OCI-LY7 (cell line): ENCODE measurements around the gene RFX3. TPM values are rescaled to one million over a fixed set of nuclear protein-coding genes. Genes with fewer than 3 reads are reported as not detected.

Source experiments
- BruUV-seq: library from RNA; stranded (reverse); fragments of 400-500 nt; replicated peaks from 2 replicates; lab custom pipeline; 2021; lab: Mats Ljungman, UMichigan
- CTCF ChIA-PET: fragments of 300-600 bp; sonication (Branson Sonifier 250); formaldehyde crosslinking; loops from one replicate; lab custom pipeline; 2022; ENCODE audit warnings: antibody characterized with exemption; ENCODE audit not compliant: unreplicated experiment; lab: Charles Lee
- POLR2A ChIA-PET: fragments of 300-600 bp; sonication (Branson Sonifier 250); formaldehyde crosslinking; loops from one replicate; lab custom pipeline; 2022; ENCODE audit warnings: antibody characterized with exemption; lab: Charles Lee
- DNase-seq: peaks from one replicate; pipeline ENCODE4 v3.0.0-alpha.2; 2015; ENCODE audit warnings: low spot score
- H2AFZ ChIP-seq: fragments of 200-600 bp; sonication (generic), shearing (Covaris generic); 2 replicates; pipeline ENCODE4 v1.6.1; 2014; ENCODE audit warnings: mild to moderate bottlenecking, antibody characterized with exemption, low read length, moderate library complexity
- H3K27ac ChIP-seq: fragments of 200-600 bp; sonication (generic); 2 replicates; pipeline ENCODE4 v1.5.1; 2014; ENCODE audit warnings: mixed run types, low read depth, mild to moderate bottlenecking, moderate library complexity, low read length, inconsistent platforms; ENCODE audit not compliant: poor library complexity, severe bottlenecking
- H3K36me3 ChIP-seq: fragments of 200-600 bp; sonication (generic); 2 replicates; pipeline ENCODE4 v1.6.1; 2014; ENCODE audit warnings: mild to moderate bottlenecking, antibody characterized with exemption, low read length, moderate library complexity, mixed read lengths; ENCODE audit not compliant: insufficient read depth
- H3K4me1 ChIP-seq: fragments of 200-600 bp; sonication (generic); 2 replicates; pipeline ENCODE4 v1.5.1; 2014; ENCODE audit warnings: mild to moderate bottlenecking, low read length; ENCODE audit not compliant: insufficient read depth, poor library complexity, severe bottlenecking
- H3K4me2 ChIP-seq: fragments of 200-600 bp; sonication (generic); 2 replicates; pipeline ENCODE4 v1.6.1; 2014; ENCODE audit warnings: mild to moderate bottlenecking, low read length
- H3K4me3 ChIP-seq: fragments of 200-600 bp; sonication (generic); 2 replicates; pipeline ENCODE4 v1.5.1; 2014; ENCODE audit warnings: mild to moderate bottlenecking, low read depth, low read length; ENCODE audit not compliant: poor library complexity, severe bottlenecking
- H3K79me2 ChIP-seq: fragments of 200-600 bp; sonication (generic); 2 replicates; pipeline ENCODE4 v1.6.1; 2016; ENCODE audit warnings: low read depth, mild to moderate bottlenecking, low read length, moderate library complexity, mixed read lengths; ENCODE audit not compliant: insufficient read depth
- H3K9me2 ChIP-seq: fragments of 200-600 bp; sonication (generic); 2 replicates; pipeline ENCODE4 v1.6.1; 2016; ENCODE audit warnings: mild to moderate bottlenecking, low read length, mixed read lengths; ENCODE audit not compliant: insufficient read depth
- H3K9me3 ChIP-seq: fragments of 200-600 bp; sonication (generic); 2 replicates; pipeline ENCODE4 v1.6.1; 2014; ENCODE audit warnings: mild to moderate bottlenecking, mixed run types, low read length, mixed read lengths
- H4K20me1 ChIP-seq: fragments of 200-600 bp; sonication (generic); 2 replicates; pipeline ENCODE4 v1.6.1; 2014; ENCODE audit warnings: mild to moderate bottlenecking, antibody characterized with exemption, low read length, moderate library complexity, mixed read lengths; ENCODE audit not compliant: insufficient read depth
- CTCF ChIP-seq: fragments of 200-600 bp; sonication (generic); conservative IDR thresholded peaks from 2 replicates; pipeline ENCODE4 v1.5.1; 2014; ENCODE audit warnings: mild to moderate bottlenecking, antibody characterized with exemption, low read length, moderate library complexity, mixed read lengths
- EZH2phosphoT487 ChIP-seq: fragments of 200-600 bp; sonication (generic); IDR thresholded peaks from 2 replicates; pipeline ENCODE4 v1.6.1; 2018; ENCODE audit warnings: low read depth, borderline replicate concordance, mild to moderate bottlenecking, mixed run types, antibody characterized with exemption, low read length, moderate library complexity, mixed read lengths
- intact Hi-C: fragments of 100-400 bp; cut with micrococcal nuclease; formaldehyde crosslinking; loops from one replicate; pipeline ENCODE4 v1.10.0; 2022; ENCODE audit not compliant: unreplicated experiment
- total RNA-seq, 2 experiments: library from RNA; depleted of rRNA in 1 of 2; stranded (reverse); fragments of >200 nt in 1 of 2; shearing (Covaris generic) in 1 of 2; gene quantifications; 2 replicates each; pipeline ENCODE4 v1.2.3, GENCODE V29; 2014 to 2022

RFX3 gene
- total RNA-seq, 2 experiments from 2014 or later: 6.9 to 18.1 TPM

GRCh38 chr9:3331801-3332200 is 194.0 kb downstream of the RFX3 start:
- Histone ChIP-seq H3K4me1 (no peaks in the 10 kb centered on the region), H4K20me1 (no peaks in the 10 kb centered on the region), H3K4me3 (no peak overlapping the region), H3K27ac (no peak overlapping the region), H3K36me3 (no peaks in the 10 kb centered on the region), H2AFZ (no peak overlapping the region; the same call in 1 of the 2 replicates), H3K9me3 (no peaks in the 10 kb centered on the region), H3K4me2 (no peak overlapping the region), H3K79me2 (no peaks in the 10 kb centered on the region), H3K9me2 (no peaks in the 10 kb centered on the region)
- ChIA-PET POLR2A (interaction anchor here (0.7 kb wide), 1 partner anchor 1000 kb away, joined by 3 read pairs; no protein-coding TSS in a partner anchor), CTCF (interaction anchor here (1.1 kb wide), 1 partner anchor 109 kb away, joined by 3 read pairs; no protein-coding TSS in a partner anchor)
- peak; percentile 79 for TF ChIP-seq CTCF
- no peak for TF ChIP-seq EZH2phosphoT487
- peak; percentile 16 for DNase-seq
- intact Hi-C loops: no loop called here
- no TSS peak for BruUV-seq

GRCh38 chr9:3330792-3331420 is 194.9 kb downstream of the RFX3 start:
- Histone ChIP-seq H3K9me3 (no peaks in the 10 kb centered on the region), H3K79me2 (no peaks in the 10 kb centered on the region), H4K20me1 (no peaks in the 10 kb centered on the region), H3K4me3 (no peak overlapping the region), H3K9me2 (no peaks in the 10 kb centered on the region), H3K27ac (no peak overlapping the region), H3K36me3 (no peaks in the 10 kb centered on the region), H2AFZ (no peak overlapping the region), H3K4me2 (no peak overlapping the region), H3K4me1 (no peaks in the 10 kb centered on the region)
- intact Hi-C loops: no loop called here
- TF ChIP-seq CTCF: no peak
- no peak for TF ChIP-seq EZH2phosphoT487
- ChIA-PET CTCF (interaction anchor here (0.6 to 1.1 kb wide), 2 partner anchors 110 to 1389 kb away, joined by 3 read pairs; no protein-coding TSS in a partner anchor), POLR2A (interaction anchor here (0.5 to 1.2 kb wide), 6 partner anchors 13 to 1123 kb away, joined by 3 to 5 read pairs (median 3); no protein-coding TSS in a partner anchor)
- DNase-seq: no peak
- BruUV-seq: no TSS peak

DNA sequence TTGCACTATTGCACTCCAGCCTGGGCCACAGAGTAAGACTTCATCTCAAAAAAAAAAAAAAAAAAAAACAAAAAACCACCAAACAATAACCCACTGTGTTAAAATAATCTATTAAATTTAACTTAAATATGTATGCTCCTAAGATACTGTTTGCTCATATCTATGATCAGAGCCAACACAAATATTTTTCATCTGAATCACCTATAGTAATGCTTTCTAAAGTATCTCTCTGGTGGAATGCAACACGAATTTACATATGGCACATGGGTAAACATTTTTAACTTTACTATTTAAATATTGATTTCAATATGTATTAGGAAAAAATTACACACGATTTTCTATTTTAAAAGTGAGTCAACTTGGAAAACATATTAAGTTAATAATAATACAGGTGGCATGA is 196.4 kb downstream of the RFX3 start:
- POLR2A ChIA-PET: interaction anchor here (0.5 to 1.0 kb wide), 3 partner anchors 11 to 87 kb away, joined by 3 to 4 read pairs (median 3); no protein-coding TSS in a partner anchor
- no peaks in the 10 kb centered on the region for H3K9me2 ChIP-seq
- no peaks in the 10 kb centered on the region for H3K79me2 ChIP-seq
- H4K20me1 ChIP-seq: no peaks in the 10 kb centered on the region
- BruUV-seq: no TSS peak
- no peak for TF ChIP-seq EZH2phosphoT487
- no peak overlapping the region for H3K4me3 ChIP-seq
- no peaks in the 10 kb centered on the region for H3K36me3 ChIP-seq
- intact Hi-C loops: no loop called here
- no peak overlapping the region for H2AFZ ChIP-seq
- H3K9me3 ChIP-seq: no peaks in the 10 kb centered on the region
- DNase-seq: no peak
- H3K4me1 ChIP-seq: no peaks in the 10 kb centered on the region
- CTCF ChIA-PET: no interaction called here
- no peak overlapping the region for H3K4me2 ChIP-seq
- no peak overlapping the region for H3K27ac ChIP-seq
